H1 (cell line): ENCODE measurements around the gene ARMC9. TPM values are rescaled to one million over a fixed set of nuclear protein-coding genes. Genes with fewer than 3 reads are reported as not detected.

Source experiments
- BACH1 ChIP-seq: IDR thresholded peaks from 2 replicates; pipeline ENCODE4 v1.6.1; 2012; ENCODE audit warnings: low read length, improper control_type of control experiment
- EP300 ChIP-seq, 2 experiments: IDR thresholded peaks; 1 replicate in 1 of 2; 2 replicates in 1 of 2; pipeline ENCODE4 v1.6.1; 2011 to 2012; ENCODE audit warnings: low read depth in 2 of 2, low read length in 2 of 2, mild to moderate bottlenecking in 2 of 2, borderline replicate concordance in 1 of 2, inconsistent platforms in 1 of 2, moderate library complexity in 1 of 2
- PHF8 ChIP-seq: fragments of 200-600 bp; sonication (generic); conservative IDR thresholded peaks from 2 replicates; pipeline ENCODE4 v1.7.1; 2012; ENCODE audit warnings: low read depth, mild to moderate bottlenecking, inconsistent platforms, low read length, moderate library complexity
- POLR2AphosphoS5 ChIP-seq: IDR thresholded peaks from 2 replicates; pipeline ENCODE4 v1.6.1; 2011; ENCODE audit warnings: low read depth, low read length
- RXRA ChIP-seq: IDR thresholded peaks from 2 replicates; pipeline ENCODE4 v1.6.1; 2011; ENCODE audit warnings: low read depth, mild to moderate bottlenecking, low read length, moderate library complexity; ENCODE audit not compliant: insufficient read depth
- YY1 ChIP-seq: IDR thresholded peaks from 2 replicates; pipeline ENCODE4 v1.6.1; 2011; ENCODE audit warnings: low read depth, mild to moderate bottlenecking, low read length
- polyA plus RNA-seq, 7 experiments: library from polyadenylated mRNA; depleted of rRNA in 3 of 7; stranded (reverse) in 5 of 7; unstranded in 2 of 7; fragments of >200 nt in 5 of 7; fragments of 200-250 nt in 2 of 7; gene quantifications; 1 replicate in 5 of 7; 2 replicates in 1 of 7; 4 replicates in 1 of 7; pipeline versions ENCODE4 v1.2.1 to v1.2.3, GENCODE V29; 2011 to 2013; ENCODE audit warnings: missing spikeins in 2 of 7, mixed read lengths in 2 of 7
- total RNA-seq: library from RNA; stranded (reverse); fragmentation: NEBNext Ultra II Directional; extraction: Animal tissue kit (Norgen Biotek cat#: 25700); gene quantifications from 2 replicates; pipeline ENCODE4 v1.2.1, GENCODE V29; 2021

ARMC9 gene
- total and polyA plus RNA-seq, 2 of the 8 experiments (the other 6 are each of a cell fraction or from before 2014, with no cell fraction given), result 23.2 to 36.1 TPM

- TF ChIP-seq POLR2AphosphoS5 (no peak), YY1 (no peak), PHF8 (no peak), EP300 (IDR thresholded peaks at IDR 0.05; ENCODE audit: borderline replicate concordance in 1 of 2, low read depth in 2 of 2, low read length in 2 of 2) (no peak), BACH1 (no peak), RXRA (no peak)
Measured at GRCh38 chr2:231161252-231161839, 37.1 kb upstream of the ARMC9 start (continued).
